GM19238 (cell line): ENCODE data around the gene SCGB1C2.
"Not testable (repeated sequence)": the region's sequence is repeated elsewhere in the genome, so short reads cannot be mapped to it uniquely, and the experiment has no call there.

ENCODE experiments used
- DNase-seq: peaks from one replicate; pipeline ENCODE4 v3.0.0; 2011; ENCODE audit warnings: low spot score; ENCODE audit not compliant: insufficient read length

The SCGB1C2 gene

DNA sequence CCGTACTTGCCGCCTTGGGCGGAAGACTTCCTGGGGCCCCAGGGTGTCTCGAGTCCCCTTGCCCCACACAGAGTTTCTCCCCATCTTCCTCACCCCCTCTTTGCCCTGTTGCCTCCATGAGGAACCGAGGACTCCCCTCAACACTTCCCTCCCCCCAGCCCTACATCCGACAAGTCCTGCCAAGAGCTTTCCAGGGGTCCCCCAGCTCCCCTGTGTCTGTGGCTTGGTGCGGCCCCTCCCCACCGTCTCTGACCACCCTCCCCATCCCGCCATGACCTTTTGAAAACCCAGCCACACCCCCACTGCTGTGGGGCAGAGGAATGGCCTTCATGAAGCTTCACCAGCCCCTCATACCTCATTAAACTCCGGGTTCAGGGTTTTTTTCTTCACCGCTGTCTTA, 11.4 kb downstream of the SCGB1C2 start:
- DNase-seq: no peak

DNA sequence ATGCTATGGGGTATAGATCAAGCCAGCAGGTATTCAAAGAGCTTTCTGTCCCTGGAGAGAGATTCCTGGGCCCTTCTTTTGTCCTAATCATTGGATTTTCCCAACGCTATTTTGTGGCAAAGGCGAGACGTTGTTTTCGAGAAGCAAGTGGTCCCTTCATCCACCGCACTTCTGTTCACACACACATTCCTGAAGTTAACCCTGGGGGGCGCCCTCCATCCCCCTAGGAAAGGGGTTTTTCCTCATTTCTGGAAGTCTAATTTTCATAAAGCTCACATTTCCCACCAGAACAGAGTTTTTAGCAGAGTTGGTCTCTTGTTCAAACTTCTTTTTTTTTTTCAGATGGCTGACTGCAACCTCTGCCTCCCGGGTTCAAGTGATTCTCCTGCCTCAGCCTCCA, 11.9 kb downstream of the SCGB1C2 start:
- DNase-seq: no peak

DNA sequence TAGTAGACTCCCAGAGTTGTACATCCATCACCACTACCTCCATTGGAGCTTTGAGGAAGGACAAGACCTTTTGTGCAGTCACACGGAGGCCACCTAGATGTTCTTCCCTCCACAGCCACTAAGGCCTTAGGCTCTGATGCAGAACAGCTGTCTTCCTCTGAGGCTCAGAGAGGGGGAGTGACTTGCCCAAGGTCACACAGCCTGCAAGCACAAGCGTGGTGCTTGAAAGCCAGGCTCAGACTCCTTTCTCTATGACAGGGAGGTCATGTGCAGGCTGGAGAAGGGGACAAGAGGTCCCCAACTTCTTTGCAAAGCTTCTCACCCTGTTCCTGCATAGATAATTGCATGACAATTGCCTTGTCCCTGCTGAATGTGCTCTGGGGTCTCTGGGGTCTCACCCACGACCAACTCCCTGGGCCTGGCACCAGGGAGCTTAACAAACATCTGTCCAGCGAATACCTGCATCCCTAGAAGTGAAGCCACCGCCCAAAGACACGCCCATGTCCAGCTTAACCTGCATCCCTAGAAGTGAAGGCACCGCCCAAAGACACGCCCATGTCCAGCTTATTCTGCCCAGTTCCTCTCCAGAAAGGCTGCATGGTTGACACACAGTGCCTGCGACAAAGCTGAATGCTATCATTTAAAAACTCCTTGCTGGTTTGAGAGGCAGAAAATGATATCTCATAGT, 12.7 kb downstream of the SCGB1C2 start:
- DNase-seq: no peak

DNA sequence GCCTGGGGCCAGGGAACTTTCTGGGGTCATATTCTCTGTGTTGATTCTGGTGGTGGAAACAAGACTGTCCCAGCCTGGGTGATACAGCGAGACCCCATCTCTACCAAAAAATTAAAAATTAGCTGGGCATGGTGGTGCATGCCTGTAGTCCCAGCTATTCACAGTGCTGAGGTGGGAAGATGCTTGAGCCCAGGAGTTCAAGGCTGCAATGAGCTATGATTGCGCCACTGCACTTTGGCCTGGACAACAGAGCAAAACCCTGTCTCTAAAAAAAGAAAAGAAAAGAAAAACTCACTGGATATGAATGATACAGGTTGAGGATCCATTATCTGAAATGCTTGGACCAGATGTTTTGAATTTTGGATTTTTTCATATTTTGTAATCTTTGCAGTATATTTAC, 13.6 kb downstream of the SCGB1C2 start:
- DNase-seq: no peak

DNA sequence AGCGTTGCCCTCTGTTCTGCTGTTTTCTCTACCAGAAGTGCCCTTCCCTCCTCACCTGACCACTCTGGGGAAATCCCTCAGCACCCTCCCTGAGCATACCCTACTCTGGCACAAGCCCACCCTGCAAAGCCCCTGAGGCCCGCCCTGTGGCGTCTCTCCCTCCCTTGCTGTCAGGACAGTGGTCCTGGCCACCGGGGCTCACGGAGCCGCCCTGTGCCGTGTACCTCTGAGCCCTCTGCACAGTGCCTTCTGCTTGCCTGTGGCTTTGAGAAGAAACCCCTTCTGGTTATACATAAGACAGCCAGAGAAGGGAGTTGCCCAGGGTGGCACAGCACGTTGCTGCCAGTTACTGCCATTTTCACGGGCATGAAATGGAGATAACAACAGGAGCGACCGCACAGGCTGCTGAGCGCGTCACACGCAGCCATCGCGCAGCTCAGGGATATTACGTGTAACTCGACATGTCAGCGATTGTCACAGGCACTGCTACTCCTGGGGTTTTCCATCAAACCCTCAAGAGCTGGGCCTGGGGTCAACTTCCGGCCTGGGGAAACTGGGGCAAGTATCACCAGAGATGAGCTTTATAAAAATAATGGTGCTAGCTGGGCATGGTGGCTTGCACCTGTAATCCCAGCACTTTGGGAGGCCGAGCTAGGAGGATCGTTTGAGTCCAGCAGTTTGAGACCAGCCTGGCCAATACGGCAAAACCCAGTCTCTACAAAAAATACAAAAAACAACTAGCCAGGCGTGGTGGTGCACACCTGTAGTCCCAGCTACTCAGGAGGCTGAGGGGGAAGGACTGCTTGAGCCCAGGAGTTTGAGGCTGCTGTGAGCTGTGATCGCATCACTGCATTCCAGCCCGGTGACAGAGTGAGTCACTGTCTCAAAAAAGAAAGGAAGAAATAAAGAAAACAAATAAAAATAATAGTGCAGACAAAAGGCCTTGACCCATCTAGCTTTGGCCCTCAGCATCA, 14.8 kb downstream of the SCGB1C2 start:
- no peak for DNase-seq

DNA sequence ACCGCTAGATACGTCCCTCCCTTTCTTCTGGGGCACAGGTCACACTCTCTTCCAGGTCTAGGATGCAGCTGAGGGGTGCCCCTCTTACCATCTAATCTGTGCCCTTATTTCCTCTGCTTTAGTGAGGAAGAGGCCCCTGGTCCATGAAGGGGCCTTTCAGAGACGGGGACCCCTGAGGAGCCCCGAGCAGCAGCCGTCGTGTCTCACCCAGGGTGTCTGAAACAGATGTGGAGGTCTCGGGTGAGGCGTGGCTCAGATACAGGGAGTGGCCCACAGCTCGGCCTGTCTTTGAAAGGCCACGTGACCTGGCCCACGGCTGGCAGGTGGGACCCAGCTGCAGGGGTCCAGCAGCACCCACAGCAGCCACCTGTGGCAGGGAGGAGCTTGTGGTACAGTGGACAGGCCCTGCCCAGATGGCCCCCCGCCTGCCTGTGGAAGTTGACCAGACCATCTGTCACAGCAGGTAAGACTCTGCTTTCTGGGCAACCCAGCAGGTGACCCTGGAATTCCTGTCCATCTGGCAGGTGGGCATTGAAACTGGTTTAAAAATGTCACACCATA, 15.6 kb downstream of the SCGB1C2 start:
- no peak for DNase-seq

DNA sequence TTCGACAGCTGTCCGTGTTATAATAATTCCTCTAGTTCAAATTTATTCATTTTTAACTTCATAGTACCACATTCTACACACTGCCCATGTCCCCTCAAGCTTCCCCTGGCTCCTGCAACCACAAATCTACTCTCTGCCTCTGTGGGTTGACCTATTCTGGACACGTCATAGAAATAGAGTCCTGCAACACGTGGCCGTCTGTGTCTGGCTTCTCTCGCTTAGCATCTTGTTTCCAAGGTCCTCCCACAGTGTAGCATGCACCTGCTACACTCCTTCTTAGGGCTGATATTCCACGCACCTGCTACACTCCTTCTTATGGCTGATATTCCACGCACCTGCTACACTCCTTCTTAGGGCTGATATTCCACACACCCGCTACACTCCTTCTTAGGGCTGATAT, 16.5 kb downstream of the SCGB1C2 start:
- no peak for DNase-seq

DNA sequence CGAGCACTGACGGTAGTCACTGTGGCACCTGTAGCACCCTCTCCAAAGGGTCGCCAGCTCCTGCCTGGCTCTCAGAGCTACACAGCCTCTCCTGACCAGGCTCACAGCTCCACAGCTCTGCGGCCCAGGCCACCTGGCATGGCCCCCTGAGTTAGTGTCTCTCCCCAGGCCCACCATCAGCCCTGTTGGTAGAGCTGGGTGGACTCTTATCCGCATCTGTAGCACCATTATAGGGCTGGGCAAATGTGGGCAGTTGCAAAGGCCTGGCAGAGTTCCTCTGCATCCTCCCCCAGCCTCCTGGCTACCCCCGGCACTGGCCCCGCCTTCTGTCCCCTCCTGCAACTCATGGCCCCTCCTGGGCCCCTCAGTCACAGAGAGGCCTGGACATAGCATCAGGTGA, 18.2 kb downstream of the SCGB1C2 start:
- DNase-seq: no peak

DNA sequence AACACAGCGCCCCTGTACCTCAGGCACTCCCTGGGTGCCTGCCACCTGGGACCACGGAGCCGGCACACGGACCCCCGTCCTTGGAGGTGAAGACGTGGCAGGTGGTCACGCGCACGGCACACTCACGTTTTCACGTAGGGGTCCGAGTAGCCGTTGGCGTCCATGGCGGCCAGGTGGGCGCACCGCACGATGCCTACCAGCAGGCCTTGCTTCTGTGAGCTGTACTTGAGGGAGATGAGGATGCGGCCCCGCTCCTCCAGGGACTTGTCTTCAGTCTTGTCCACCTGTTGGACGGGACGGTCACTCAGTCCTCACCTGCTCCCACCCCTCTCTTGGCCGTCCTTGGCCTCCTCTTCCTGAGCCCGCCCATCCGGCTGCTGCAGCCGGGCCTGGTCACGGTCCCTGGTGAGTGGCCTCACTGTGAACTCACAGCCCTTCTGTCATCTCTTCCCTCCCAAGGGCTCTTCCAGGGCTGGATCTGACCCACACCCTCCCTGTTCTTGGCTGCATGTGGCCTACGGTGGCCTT, 18.8 kb downstream of the SCGB1C2 start:
- DNase-seq: no peak

DNA sequence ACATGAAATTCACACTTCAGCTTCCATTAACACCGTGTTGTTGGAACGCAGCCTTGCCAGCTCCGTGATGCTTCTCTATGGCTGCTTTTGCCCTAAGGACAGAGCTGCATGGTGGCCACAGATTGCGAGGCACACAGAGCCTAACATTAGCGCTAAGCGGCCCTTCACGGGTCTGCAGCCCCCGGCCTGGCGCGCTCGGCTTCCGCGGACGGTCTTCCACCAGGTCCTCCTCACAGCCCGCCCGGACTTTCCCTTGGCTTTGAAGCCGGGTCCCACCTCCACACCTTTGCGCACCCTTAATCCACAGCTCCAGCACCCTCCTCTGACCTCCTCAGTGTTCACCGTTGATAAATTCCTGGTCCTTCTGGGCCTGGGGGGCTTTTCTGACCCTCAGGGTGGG, 19.6 kb downstream of the SCGB1C2 start:
- DNase-seq: no peak

DNA sequence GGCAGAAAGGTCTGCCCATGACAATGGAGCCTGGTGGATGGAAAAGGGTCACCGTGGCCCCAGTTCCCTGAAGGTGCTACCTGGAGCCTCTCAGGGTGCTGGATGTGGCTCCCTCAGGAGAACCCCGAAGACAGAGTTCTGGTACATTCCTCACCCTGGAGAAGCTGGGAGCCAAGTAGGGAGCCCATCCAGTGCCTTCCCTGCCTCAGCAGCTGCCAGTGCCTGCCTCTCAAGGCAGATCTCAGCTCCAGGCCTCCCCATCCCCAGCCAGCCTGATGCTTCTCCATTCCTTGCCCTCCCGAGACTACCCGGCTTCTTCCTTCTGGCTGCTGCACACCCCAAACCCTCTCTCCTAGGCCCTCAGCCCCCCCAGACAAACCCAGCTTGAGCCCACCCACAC, 20.5 kb downstream of the SCGB1C2 start:
- DNase-seq: no peak

DNA sequence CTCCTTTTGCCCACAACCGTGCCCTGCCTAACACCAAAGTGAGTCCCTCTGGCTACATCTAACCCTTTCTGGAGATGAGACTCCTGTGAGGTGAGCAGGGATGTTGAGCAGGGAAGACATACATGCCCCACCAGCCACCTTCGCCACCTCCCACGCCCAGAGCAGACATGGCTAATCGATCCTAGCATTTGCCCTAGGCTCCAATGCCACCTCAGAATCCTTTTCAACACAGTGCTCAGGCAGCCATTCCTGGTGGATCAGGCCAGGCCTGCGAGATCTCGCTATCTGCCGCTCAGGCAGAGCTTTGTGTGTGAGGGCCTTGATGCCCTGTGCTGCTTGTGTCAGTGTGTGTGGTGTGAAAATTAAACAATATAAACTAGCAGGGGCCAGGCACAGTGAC, 21.0 kb downstream of the SCGB1C2 start:
- no peak for DNase-seq

DNA sequence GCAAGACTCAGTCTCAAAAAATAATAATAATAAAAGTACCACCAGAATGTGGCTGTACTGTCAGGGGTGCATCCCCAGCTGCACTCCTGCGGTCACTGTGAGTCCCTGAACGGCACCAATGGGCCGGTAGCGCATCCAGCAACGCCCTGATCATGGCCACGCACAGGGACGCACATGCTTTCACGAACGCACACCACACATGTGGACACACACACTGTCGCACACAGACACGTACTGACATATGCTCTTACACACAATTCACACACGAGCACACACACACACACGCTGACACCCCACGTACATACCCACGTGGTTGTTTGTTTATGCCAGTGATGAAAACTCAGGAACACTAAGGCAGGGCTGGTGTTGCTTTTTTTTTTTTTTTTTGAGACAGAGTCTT, 22.2 kb downstream of the SCGB1C2 start:
- no peak for DNase-seq

DNA sequence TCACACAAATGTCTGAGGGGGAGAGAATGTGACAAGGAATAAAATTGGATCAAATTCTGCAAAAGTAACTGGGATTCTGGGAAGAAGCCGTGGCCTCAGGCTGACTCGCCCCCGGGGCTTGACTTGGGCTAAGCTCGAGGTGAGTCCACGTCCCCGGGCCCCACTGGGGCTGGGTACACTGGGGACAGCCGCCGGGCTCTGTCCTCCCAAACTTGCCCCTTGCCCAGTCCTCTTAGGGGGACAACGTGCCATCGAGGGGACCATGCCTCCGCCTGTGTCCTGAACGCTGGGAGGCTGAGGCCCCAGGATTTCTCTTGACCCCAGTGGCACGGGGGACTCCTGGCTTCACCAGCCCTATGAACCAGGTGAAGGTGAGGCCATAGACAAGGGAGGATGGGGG, 23.0 kb downstream of the SCGB1C2 start:
- DNase-seq: no peak

DNA sequence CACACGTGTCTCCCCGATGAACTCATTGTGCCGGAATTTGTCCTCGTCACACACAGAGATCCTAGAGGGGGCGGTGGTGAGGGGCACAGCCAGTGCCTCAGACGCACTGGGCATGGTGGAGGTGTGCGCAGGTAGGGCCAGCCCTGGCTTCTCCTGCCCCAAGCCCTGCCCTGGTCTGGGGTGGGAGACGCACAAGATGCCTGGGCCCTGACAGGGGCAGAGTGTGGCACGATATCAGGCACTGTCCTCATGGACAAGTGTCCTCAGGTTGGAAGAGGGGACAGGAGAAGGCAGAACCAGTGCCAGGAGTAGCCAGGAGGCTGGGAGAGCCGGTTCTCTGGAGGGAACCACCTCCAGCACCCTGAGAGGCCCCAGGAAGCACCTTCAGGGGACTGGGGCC, 24.1 kb downstream of the SCGB1C2 start:
- no peak for DNase-seq

DNA sequence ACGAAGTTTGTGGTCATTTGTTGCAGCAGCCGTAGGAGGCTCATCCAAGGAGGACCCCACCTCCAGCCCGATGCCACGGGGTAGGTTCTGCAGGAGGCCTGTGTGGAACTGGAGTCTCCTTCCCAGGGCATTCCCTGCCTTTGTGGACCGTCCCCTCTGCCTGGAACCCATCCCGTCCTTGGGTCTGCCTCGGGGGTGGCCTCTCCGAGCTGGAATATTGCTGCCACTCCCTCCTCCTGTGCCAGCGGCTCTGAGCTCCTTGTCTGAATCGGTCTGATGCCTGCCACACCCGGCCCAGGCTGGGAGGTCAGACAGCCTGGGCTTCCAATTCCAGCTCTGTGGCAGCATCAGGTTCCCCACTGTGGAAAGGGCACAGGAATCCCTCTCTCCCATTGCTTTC, 25.3 kb downstream of the SCGB1C2 start:
- DNase-seq: no peak

DNA sequence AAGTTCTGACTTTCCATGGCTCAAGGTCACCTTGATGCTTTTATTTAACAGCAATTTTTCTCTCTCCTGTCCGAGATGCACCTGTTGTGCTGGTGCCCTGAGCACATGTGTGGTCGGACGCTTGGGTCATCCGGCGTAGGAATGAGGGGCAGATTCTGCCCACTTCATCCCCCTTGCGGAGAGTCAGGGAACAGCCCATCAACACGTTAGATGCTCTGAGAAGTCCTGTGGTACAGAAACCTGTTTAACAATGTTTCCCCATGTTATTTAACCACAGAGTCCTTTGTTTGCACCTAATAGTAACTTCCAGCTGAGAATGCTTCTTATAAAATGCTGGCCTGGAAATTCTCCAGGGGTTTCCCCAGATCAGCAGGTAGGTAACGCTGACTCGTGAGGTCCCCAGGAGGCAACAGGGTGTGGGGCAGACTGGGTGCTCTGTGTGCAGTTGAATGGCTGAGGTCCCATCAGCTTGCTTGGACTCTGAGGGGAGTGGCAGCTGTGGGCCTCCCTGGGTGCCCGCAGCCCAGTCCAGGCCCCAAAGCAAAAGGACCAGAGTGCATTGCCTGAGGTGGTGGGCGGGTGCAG, 26.2 kb downstream of the SCGB1C2 start:
- no peak for DNase-seq

DNA sequence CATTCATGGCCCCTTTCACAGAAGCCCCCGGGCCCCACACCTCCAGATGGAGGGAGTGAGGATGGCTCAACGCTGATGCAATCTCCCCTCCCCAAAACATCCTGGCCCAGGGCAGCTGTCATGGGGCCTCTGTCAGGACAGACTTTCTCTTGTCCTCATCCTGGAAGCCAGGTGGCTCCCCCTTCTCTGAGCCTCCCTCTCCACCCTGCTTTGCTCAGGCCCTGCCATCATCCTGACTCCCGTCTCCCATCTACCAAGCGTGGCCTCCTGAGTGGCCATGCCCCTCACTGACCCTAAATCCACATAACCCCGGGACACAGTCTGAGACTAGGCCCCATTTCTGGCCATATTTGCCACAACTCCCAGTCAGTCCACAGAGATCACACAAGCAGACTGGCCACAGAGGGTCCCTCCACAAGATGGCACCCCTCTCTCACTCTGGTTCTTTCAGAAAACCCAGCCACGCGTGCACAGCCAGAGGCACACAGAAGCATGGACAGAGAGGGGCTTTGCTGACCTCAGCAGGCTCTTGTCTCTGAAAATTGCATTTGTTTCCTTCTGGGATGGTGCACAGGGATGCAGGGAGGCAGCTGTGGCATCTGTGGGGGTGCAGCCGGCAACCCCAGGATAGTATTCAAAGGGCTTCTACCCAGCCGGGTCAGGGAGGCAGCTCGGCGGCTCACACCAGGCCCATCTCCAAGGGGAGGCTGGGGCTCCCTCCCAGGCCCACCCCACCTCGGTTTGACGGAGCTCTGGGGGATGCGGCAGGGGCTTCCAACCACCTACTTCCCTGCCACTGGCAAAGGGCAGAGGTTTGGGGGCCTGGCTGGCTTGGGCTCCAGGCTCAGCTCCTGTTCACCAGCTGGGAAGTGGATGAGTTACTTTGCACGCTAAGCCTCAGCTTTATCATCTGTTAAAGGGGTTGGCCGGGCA, 27.2 kb downstream of the SCGB1C2 start:
- no peak for DNase-seq

DNA sequence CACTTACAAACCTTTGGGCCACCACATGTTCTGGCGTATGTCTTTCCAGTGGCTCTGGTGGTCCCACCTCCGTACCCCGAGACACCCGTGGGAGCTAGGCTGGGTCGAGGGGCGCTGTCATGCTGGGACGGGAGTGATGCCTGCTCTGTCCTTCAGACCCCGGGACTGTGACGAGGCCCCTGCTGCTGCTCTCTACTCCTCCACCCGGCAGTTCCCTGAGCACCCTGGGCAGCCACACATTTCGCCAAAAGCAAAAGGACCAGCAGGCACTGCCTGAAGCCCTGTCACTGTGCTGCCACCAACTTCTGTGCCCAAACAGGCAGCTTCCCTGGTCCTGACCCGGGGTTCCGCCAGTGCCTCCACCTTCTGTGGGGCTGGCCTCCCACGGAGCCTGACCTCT, 28.6 kb downstream of the SCGB1C2 start:
- no peak for DNase-seq

DNA sequence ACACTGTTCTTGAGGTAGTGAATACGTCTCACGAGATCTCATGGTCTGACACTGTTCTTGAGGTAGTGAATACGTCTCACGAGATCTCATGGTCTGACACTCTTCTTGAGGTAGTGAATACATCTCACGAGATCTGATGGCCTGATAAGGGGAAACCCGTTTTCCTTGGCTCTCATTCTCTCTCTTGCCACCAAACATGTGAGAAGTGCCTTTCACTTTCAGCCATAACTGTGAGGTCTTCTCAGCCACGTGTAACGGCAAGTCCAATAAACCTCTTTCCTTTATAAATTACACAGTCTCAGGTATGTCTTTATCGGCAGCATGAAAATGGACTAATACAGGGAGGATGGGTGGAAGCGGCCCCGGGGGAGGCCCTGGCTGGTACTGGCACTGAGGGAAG, 31.2 kb downstream of the SCGB1C2 start:
- DNase-seq: not testable (repeated sequence)
